ENCODE results near the gene MRTFA.
"Not testable (repeated sequence)": the region's sequence is repeated elsewhere in the genome, so short reads cannot be mapped to it uniquely, and the experiment has no call there.

The MRTFA gene

DNA sequence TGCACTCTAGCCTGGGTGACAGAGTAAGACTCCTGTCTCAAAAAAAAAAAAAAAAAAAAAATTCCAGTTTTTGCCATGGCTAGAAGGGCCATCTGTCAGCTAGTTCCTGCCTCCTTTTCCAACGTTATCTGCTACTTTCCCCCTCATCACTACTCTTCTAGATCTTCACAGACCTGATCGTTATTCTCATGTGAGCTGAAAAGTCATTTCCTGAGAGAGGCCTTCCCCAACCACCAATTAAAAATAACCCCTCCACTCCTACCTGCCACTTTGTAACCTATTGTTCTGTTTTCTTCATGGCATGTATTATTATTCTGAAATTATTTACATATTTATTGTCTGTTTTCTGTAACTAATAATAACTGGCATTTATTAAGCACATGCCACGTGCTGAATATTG lies 241.9 kb downstream of the MRTFA start:
- DNase-seq (ENCODE audit: low read depth) = no peak

DNA sequence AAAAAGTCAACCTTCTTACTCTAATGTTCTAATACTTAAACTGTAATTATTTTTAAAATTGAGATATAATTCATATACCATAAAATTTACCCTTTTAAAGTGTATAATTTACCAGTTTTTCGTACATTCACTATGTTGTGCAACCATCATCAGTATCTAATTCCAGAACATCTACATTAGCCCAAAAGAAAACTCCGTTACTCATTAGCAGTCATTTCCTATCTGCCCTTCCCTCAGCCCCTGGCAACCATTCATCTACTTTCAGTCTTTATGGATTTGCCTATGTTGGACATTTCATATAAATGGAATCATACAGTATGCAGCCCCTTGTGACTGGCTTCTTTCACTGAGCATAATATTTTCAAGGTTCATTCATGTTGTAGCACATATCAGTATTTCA lies 243.9 kb downstream of the MRTFA start:
- DNase-seq (ENCODE audit: low read depth) = no peak

DNA sequence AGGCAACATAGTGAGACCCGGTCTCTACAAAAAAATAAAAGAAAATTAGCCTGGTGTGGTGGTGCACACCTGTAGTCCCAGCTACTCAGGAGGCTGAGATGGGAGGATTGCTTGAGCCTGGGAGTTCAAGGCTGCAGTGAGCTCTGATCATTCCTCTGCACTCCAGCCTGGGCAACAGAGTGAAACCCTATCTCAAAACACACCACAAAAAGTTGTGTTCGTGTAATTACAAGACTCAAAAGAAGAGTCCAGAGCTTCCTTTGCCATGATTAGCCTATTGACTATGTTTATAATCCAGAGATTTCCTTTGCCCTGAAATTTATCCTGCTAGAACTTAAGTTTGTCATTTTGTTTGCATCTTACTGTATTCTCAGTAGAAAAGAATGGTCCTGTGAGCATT lies 245.1 kb downstream of the MRTFA start:
- DNase-seq (ENCODE audit: low read depth) = no peak

DNA sequence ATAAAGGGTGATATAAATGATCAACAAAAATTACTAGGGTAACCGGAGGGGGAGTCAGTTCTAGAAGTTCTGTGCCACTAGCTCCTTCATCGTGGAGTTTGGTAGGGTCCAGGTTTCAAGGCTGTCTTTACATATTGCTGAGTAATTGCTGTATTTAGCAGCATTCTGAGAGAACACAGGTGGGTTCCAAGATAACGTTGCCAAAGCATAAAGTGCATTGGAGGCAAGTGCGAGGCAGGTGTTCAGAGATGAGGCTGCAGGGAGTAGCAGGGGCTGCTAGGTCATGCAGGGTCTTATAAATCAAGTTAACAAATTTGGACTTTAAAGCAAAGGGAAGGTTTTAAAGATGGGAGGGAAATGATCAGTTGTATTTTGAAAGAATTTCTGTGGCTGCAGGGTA lies 248.3 kb downstream of the MRTFA start:
- no peak for DNase-seq (ENCODE audit: low read depth)

DNA sequence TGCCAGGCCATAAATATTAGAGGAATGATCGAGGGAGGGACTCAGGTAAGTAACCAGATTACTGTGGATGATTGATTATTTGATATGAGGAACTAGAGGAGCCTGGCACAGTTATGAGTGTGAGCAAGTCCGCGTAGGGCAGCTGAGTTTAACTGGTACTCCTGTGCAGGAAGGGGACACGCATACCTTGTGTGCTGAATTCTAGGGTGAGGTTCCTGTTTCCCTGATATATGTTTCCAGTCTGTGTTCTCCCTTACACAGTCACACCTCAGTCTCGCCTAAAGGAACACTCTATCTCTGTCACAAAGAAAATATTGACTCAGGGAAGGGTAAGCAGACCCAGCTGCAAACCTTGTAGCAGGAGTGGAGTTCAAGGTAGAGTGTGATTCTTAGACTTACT lies 248.8 kb downstream of the MRTFA start:
- no peak for DNase-seq (ENCODE audit: low read depth)

DNA sequence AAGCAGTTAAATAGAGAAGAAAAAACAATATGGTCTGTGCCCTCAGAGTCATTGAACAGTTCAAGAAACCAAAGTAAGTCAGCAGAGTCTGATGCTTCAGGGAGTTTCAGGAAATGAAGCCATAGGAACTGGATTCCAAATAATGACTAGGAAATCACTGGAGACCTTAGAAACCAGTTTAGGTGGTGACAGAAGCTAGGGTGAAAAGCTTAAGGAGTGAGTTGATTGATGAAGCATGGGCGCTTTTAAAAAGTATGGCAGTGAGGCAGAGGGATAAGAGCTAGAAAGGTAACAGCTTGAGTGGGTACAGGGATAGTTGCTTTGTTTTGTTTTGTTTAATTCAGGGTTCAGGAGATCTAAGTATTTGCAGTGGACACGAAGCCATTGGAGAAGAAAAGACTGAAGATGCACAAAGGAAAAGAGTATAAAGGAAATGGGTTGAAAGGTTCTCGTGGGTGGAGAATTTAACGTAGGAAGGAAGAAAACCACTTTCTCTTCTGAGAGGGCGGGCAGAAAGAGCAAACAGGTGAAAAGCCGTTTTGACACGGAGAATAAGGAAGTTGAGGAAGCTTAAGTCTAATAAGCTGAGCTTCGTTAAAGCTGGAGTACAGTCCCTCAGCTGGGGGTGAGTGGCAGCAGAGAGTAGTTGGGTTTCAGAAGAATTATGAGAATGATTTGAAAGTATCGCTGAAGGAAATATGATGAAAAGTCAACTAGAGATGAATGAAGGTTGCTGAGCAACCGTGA lies 251.3 kb downstream of the MRTFA start:
- no peak for DNase-seq (ENCODE audit: low read depth)

DNA sequence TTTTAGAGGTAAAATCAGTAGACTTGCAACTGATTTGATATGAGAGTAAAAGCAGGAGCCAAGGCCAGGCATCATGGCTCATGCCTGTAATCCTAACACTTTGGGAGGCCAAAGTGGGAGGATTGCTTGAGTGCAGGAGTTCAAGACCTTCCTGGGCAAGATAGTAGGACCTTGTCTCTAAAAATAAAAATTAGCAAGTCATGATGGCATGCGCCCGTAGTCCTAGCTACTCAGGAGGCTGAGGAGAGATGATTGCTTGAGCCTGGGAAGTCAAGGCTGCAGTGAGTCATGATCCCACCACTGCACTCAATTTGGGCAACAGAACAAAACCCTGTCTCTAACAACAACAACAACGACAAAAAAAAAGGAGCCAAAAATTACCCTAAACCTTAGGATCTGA lies 252.6 kb downstream of the MRTFA start:
- DNase-seq (ENCODE audit: low read depth) = no peak

DNA sequence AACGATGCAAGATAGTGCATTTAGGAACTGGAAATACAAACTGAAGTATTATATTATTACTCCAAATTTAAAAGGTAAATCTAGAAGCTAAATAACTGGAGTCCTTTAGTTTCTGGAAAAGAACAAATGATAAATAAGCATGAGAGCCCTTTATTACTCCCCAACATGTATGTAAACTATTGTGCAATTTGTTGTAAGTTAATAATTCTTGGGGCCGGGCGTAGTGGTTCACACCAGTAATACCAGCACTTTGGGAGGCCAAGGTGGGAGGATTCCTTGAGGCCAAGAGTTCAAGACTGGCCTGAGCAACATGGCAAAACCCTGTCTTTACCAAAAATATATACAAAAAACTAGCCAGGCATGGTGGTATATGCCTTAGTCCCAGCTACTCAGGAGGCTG lies 255.1 kb downstream of the MRTFA start:
- no peak for DNase-seq (ENCODE audit: low read depth)

DNA sequence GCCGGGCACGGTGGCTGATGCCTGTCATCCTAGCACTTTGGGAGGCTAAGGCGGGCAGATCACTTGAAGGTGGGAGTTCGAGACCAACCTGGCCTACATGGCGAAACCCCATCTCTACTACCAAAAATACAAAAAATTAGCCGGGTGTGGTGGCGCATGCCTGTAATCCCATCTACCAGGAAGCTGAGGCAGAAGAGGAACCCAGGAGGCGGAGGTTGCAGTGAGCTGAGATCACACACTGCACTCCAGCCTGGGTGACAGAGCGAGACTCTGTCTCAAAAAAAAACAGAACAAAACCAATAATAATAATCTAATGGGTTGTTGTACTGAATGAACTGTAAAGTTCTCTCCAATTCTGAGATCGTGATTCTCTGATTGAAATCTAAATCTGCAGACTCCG lies 258.1 kb downstream of the MRTFA start:
- not testable (repeated sequence) for DNase-seq (ENCODE audit: low read depth)

DNA sequence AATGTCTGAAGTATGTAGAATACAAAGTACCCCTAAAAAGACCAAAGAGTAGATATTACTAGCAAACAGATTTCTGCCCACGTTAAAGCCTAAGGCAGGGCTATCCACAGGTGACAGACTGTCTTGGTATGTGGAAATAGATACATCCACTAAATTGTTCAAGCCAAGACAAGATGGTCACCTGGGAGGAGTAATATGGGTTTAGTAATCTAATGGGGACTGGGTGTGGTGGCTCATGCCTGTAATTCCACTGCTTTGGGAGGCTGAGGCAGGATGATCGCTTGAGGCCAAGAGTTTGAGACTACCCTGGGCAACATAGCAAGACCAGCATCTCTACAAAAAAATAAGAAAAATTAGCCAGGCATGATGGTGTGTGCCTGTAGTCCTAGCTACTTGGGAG lies 258.6 kb downstream of the MRTFA start:
- DNase-seq (ENCODE audit: low read depth) = no peak

DNA sequence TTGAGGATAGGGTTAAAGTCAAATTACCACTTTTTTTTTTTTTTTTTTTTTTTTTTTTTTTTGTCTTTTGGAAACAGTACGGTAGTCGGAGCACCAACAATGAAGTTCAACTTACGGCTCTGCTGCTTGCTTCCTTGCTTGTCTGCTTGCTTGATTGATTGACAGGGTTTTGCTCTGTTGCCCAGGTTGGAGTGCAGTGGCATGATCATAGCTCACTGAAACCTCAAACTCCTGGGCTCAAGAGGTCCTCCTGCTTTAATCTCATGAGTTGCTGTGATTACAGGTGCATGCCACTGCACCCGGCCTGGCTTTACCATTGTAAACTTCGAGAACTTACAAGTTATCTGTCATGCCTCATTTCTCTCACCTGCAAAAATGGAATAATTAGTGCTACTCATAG lies 260.4 kb downstream of the MRTFA start:
- no peak for DNase-seq (ENCODE audit: low read depth)

DNA sequence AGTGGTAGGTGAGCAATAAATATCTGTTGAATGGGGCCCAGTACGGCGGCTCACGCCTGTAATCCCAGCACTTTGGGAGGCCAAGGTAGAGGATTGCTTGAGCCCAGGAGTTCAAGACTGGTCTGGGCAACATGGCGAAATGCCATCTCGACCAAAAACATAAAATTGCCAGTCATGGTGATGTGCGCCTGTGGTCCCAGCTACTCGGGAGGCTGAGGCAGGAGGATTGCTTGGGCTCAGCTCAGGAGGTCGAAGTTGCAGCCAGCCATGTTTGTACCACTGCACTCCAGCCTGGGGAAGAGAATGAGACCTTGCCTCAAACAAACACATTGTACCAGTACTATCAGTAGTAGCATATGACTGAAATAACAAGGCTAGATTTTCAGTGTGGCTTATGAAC lies 262.0 kb downstream of the MRTFA start:
- DNase-seq (ENCODE audit: low read depth) = no peak

DNA sequence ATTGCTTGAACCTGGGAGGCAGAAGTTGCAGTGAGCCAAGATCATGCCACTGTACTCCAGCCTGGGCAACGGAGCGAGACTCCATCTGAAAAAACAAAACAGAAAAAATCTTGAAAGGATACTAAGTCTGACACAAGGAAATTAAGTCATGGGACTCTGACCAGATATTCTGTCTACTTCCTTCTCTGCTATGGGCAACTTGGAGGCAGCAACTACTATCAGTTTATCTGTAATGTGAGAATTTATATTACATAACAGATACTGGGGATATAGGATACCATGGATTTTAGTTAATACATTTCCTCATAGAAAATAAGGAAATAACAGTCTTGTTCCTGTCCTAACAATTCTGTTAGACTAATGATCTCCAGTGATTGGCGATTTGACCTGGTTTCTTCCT lies 267.7 kb downstream of the MRTFA start:
- no peak for DNase-seq (ENCODE audit: low read depth)

DNA sequence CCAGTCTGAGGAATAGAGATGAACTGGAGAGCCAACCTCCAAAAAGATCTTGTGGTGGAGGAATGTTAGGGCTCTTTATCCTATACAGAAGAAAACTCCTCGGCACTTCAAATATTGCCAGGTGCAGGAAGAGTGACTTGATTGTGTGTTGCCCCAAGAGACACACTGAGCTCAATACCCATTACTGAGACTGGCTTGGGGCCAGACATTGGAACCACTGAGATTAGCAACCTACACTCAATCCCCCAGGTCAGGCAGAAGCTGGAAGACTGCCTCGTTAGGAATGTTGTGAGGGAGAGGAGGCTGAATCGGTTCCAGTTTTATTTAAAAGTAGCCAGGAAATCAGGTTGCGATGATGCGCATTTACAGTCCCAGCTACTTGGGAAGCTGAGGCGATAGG lies 268.5 kb downstream of the MRTFA start:
- no peak for DNase-seq (ENCODE audit: low read depth)

DNA sequence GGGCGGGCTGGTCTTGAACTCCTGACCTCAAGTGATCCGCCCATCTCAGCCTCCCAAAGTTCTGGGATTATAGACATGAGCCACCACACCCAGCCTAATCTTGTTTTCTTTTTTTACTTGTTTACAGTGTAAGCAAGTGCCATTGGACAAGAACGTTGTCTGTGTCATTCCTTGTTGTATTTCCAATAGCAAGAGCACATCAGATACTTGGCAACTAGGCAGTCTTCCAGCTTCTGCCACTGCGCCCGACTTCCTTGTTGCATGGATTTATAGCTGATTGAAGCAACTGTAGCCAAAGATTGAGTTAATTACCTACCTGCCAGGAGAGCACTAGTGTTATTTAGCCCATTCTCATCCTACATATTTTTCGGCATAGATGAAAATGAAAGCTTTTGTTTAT lies 269.2 kb downstream of the MRTFA start:
- DNase-seq (ENCODE audit: low read depth) = no peak

DNA sequence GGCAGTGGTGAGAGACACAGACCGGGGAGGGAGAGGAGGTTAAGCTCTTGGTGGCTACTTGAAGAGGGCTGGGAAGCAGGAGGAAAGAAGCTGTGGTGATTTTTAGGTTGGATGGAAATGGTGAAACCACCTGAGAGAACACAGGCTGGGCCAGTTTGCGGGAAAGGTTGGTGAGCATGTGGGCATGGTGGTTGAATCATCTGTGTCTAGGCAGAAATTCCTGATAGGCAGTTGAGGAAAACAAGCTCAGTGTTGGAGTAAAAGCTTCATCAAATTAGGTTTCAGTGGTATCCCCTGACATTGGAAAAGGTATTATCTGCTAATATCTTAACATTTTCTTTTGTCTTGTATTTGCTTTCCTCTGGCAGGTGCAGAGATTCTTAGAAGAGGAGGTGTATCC lies 270.5 kb downstream of the MRTFA start:
- DNase-seq (ENCODE audit: low read depth) = no peak

DNA sequence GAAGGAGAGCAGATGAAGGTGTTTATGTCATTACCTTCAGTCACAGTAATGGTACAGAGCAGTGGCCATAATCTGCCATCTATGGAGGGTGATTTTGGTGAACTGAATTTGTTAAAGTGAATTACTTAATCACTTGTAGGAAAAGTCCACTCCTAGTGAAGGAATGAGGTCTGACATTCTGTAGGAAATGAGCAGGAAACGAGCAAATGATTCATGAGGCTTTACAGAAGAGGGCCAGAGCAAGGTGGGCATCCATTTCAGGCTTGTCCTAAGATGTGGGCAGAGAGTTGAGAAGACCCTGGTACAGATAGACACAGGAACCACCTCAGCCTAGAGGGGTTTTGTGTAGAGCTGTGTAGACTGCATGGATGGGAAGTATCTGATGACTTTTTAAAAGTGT lies 272.1 kb downstream of the MRTFA start:
- no peak for DNase-seq (ENCODE audit: low read depth)

DNA sequence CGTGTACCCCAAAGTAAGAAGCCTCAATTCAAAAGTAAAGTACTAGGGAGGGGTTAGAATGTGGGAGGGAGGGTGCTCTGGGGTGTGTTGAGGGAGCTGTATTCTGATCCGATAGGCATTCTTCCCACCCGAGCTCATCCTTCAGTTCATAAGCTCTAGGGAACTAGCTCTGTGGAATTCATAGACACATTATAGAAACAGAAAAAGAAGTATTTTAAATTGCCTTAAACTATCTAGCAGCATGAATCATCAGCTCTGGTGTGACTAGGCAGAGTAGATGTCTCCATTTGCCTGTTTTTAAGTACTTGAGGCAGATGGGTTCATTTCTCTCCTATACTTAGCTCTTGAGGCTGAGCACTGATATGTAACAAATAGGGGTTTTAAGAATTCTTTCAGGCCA lies 273.5 kb downstream of the MRTFA start:
- no peak for DNase-seq (ENCODE audit: low read depth)

DNA sequence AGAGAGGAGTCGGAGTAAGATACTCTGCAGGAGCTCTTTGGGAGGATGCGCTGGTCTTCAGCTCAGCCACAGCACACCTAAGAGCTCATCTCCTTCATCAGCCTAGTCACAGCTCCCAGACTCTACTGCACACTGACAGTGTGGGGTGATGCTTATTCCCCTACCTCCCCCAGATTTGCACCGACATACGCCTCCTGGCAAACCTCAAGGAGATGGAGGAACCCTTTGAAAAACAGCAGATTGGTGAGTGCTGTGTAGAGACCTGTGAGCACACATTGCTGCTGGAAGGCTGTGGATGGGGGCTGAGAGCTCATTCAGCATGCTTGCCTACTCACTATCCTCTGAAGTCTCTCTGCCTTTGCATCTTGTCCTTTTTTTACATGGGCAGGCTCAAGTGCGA lies 275.4 kb downstream of the MRTFA start:
- DNase-seq (ENCODE audit: low read depth) = no peak

Data from activated T-helper 1 cell treated with Interleukin-2 at 50 U/mL for 16 hours (primary cell).